SK-N-SH treated with all-trans-retinoic acid at 6 μM for 48 hours (cell line): ENCODE results near the gene PGS1.

ENCODE experiments used
- ATAC-seq: fragments of 200-7000 bp; cut with Tn5 transposase; 3 replicates; pipeline ENCODE4 v1.9.1; 2020; ENCODE audit warnings: mild to moderate bottlenecking, moderate library complexity
- ARNTL ChIP-seq: fragments of 450-650 bp; formaldehyde crosslinking; IDR thresholded peaks from 2 replicates; pipeline ENCODE4 v1.5.0; 2020; ENCODE audit warnings: low read depth, mild to moderate bottlenecking, moderate library complexity, borderline replicate concordance
- BACH2 ChIP-seq: fragments of 250-450 bp; sonication (Bioruptor Pico); IDR thresholded peaks from 2 replicates; pipeline ENCODE4 v1.9.0; 2021; ENCODE audit warnings: mild to moderate bottlenecking, borderline replicate concordance
- CREB5 ChIP-seq: fragments of 250-450 bp; sonication (Bioruptor Pico); IDR thresholded peaks from 2 replicates; pipeline ENCODE4 v1.5.1; 2020; ENCODE audit warnings: low read depth, mild to moderate bottlenecking, moderate library complexity
- CSDC2 ChIP-seq: fragments of 250-450 bp; sonication (Bioruptor Pico); IDR thresholded peaks from 2 replicates; pipeline ENCODE4 v1.5.0; 2020; ENCODE audit warnings: mild to moderate bottlenecking, moderate library complexity
- GLIS3 ChIP-seq: fragments of 250-450 bp; sonication (Bioruptor Pico); IDR thresholded peaks from 2 replicates; pipeline ENCODE4 v1.5.0; 2020; ENCODE audit warnings: mild to moderate bottlenecking, moderate library complexity
- ISL1 ChIP-seq: fragments of 250-450 bp; sonication (Bioruptor Pico); IDR thresholded peaks from 2 replicates; pipeline ENCODE4 v2.1.2; 2022; ENCODE audit warnings: mild to moderate bottlenecking, moderate library complexity
- OSR1 ChIP-seq: fragments of 250-450 bp; sonication (Bioruptor Pico); IDR thresholded peaks from 2 replicates; pipeline ENCODE4 v1.8.0; 2022; ENCODE audit warnings: moderate library complexity, mild to moderate bottlenecking, inconsistent platforms
- PATZ1 ChIP-seq: fragments of 250-450 bp; sonication (Bioruptor Pico); IDR thresholded peaks from 2 replicates; pipeline ENCODE4 v1.8.0; 2020; ENCODE audit warnings: mild to moderate bottlenecking, moderate library complexity, borderline replicate concordance
- PPARA ChIP-seq: fragments of 250-450 bp; sonication (Bioruptor Pico); IDR thresholded peaks from 2 replicates; pipeline ENCODE4 v1.5.0; 2020; ENCODE audit warnings: mild to moderate bottlenecking, borderline replicate concordance
- RARB ChIP-seq: fragments of 250-450 bp; sonication (Bioruptor Pico); IDR thresholded peaks from 2 replicates; pipeline ENCODE4 v1.8.0; 2021; ENCODE audit warnings: mild to moderate bottlenecking, moderate library complexity
- TCF4 ChIP-seq: fragments of 250-450 bp; sonication (Bioruptor Pico); IDR thresholded peaks from 2 replicates; pipeline ENCODE4 v1.8.0; 2021; ENCODE audit warnings: mild to moderate bottlenecking, moderate library complexity, borderline replicate concordance
- ZC3H10 ChIP-seq: fragments of 250-450 bp; sonication (Bioruptor Pico); IDR thresholded peaks from 2 replicates; pipeline ENCODE4 v1.5.1; 2021; ENCODE audit warnings: mild to moderate bottlenecking, moderate library complexity
- ZFP3 ChIP-seq: fragments of 250-450 bp; sonication (Bioruptor Pico); IDR thresholded peaks from 2 replicates; pipeline ENCODE4 v1.5.0; 2020; ENCODE audit warnings: mild to moderate bottlenecking, moderate library complexity
- ZFP30 ChIP-seq: fragments of 450-650 bp; formaldehyde crosslinking; IDR thresholded peaks from 2 replicates; pipeline ENCODE4 v1.5.0; 2022; ENCODE audit warnings: mild to moderate bottlenecking, moderate library complexity
- ZNF565 ChIP-seq: fragments of 450-650 bp; formaldehyde crosslinking; conservative IDR thresholded peaks from 2 replicates; pipeline ENCODE4 v1.5.0; 2020; ENCODE audit warnings: low read depth, mild to moderate bottlenecking, moderate library complexity
- ZNF70 ChIP-seq: fragments of 450-650 bp; formaldehyde crosslinking; IDR thresholded peaks from 2 replicates; pipeline ENCODE4 v1.5.0; 2020; ENCODE audit warnings: mild to moderate bottlenecking, moderate library complexity
- ZNF8 ChIP-seq: fragments of 450-650 bp; formaldehyde crosslinking; IDR thresholded peaks from 2 replicates; pipeline ENCODE4 v1.5.0; 2020; ENCODE audit warnings: mild to moderate bottlenecking, moderate library complexity
- TF ChIP-seq, protein P1 (sequence below): fragments of 250-450 bp; sonication (Bioruptor Pico); IDR thresholded peaks from 2 replicates; pipeline ENCODE4 v1.8.0; 2021; ENCODE audit warnings: low read depth, mild to moderate bottlenecking, moderate library complexity, borderline replicate concordance
- TF ChIP-seq, protein P2 (sequence below): fragments of 250-450 bp; sonication (Bioruptor Pico); IDR thresholded peaks from 2 replicates; pipeline ENCODE4 v1.5.0; 2020; ENCODE audit warnings: mild to moderate bottlenecking, moderate library complexity

Gene PGS1

DNA sequence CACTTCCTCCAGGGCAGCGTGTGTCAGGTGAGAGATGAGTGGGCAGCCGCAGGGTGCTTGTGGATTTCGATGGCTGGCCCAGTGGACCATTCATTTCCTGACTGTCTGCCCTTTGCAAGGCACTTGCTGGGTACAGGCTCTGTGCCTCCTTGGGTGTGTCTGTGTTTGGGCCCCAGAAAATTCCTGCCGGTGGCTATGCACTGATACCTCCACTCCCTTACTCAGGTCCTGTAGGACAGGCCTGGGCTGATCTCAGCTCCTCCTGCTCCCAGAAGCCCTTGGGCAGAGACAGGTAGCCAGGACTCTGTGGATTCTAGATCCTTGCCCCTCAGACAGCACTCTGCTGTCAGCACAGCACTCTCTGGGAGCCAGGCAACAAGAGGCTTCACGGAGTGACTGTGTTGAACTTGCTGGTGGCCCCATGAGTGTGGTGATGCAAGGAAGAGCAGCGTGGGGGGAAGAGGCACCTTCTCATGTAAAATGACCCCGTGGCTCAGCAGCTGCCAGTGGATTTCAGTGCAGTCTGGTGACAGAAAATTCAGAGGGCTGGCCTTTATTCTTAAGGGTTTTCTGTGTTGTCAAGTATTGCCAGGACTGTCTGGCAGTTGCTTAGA, 29.0 kb downstream of the PGS1 start (continued):
- no peak for TF ChIP-seq PATZ1 (CRISPR knock-in tag)
- TF ChIP-seq RARB (CRISPR knock-in tag): no peak

GRCh38 chr17:78408476-78409050, 30.1 kb downstream of the PGS1 start:
- TF ChIP-seq TCF4 (CRISPR knock-in tag) (no peak), PATZ1 (CRISPR knock-in tag) (no peak), ZFP30 (CRISPR knock-in tag) (no peak), BACH2 (no peak), ARNTL (CRISPR knock-in tag) (no peak), CREB5 (CRISPR knock-in tag) (no peak), GLIS3 (CRISPR knock-in tag) (no peak), ZNF565 (no peak), CSDC2 (no peak), RARB (CRISPR knock-in tag) (no peak), ISL1 (CRISPR knock-in tag) (no peak), PPARA (CRISPR knock-in tag) (no peak), ZFP3 (CRISPR knock-in tag) (no peak), ZC3H10 (CRISPR knock-in tag) (no peak)
- TF ChIP-seq, protein P1, sequence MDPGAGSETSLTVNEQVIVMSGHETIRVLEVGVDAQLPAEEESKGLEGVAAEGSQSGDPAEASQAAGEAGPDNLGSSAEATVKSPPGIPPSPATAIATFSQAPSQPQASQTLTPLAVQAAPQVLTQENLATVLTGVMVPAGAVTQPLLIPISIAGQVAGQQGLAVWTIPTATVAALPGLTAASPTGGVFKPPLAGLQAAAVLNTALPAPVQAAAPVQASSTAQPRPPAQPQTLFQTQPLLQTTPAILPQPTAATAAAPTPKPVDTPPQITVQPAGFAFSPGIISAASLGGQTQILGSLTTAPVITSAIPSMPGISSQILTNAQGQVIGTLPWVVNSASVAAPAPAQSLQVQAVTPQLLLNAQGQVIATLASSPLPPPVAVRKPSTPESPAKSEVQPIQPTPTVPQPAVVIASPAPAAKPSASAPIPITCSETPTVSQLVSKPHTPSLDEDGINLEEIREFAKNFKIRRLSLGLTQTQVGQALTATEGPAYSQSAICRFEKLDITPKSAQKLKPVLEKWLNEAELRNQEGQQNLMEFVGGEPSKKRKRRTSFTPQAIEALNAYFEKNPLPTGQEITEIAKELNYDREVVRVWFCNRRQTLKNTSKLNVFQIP (CRISPR knock-in tag): no peak
- TF ChIP-seq, protein P2, sequence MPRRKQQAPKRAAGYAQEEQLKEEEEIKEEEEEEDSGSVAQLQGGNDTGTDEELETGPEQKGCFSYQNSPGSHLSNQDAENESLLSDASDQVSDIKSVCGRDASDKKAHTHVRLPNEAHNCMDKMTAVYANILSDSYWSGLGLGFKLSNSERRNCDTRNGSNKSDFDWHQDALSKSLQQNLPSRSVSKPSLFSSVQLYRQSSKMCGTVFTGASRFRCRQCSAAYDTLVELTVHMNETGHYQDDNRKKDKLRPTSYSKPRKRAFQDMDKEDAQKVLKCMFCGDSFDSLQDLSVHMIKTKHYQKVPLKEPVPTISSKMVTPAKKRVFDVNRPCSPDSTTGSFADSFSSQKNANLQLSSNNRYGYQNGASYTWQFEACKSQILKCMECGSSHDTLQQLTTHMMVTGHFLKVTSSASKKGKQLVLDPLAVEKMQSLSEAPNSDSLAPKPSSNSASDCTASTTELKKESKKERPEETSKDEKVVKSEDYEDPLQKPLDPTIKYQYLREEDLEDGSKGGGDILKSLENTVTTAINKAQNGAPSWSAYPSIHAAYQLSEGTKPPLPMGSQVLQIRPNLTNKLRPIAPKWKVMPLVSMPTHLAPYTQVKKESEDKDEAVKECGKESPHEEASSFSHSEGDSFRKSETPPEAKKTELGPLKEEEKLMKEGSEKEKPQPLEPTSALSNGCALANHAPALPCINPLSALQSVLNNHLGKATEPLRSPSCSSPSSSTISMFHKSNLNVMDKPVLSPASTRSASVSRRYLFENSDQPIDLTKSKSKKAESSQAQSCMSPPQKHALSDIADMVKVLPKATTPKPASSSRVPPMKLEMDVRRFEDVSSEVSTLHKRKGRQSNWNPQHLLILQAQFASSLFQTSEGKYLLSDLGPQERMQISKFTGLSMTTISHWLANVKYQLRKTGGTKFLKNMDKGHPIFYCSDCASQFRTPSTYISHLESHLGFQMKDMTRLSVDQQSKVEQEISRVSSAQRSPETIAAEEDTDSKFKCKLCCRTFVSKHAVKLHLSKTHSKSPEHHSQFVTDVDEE (CRISPR knock-in tag): no peak
- ATAC-seq: no peak

DNA sequence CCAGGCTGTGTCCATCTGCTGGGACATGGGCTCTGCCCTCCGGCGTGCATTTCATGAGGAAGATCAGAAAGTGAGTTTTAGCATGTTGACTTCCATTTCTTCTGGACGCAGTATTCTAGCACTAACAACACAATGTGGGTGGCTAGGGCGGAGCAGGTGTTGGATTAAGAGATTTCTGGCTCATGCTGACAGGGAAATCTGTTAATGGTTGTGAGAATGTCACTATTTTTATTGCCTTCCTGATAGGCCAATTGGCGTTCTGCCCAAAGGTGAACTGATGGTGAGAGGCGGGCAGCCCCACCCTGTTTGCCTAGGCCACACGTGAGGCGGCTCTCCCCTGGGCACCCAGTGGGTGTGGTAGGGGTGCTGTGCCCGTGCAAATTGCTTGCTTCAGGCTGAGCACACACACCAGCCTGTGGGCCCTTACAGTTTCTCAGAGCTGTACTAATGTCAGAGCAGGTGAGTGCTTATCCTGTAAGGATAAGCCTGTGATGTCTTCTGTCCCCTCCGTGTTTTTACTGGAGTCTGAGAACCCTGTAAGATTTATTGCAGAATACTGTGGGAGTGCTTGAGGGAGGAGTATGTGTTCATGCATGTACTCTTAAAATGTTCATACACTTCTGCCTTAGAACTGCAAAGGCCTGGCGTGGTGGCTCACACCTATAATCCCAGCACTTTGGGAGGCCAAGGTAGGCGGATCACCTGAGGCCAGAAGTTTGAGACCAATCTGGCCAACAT, 30.9 kb downstream of the PGS1 start:
- TF ChIP-seq BACH2 (no peak), ZNF8 (no peak), GLIS3 (CRISPR knock-in tag) (no peak), ZNF70 (CRISPR knock-in tag) (no peak), ZNF565 (no peak), RARB (CRISPR knock-in tag) (no peak), OSR1 (CRISPR knock-in tag) (no peak), ZC3H10 (CRISPR knock-in tag) (no peak)
- TF ChIP-seq, all 23 proteins: peak for 0
- ATAC-seq: no peak
